Measurements from ENCODE around the gene C16orf90. TPM values are rescaled to one million over a fixed set of nuclear protein-coding genes. Genes with fewer than 3 reads are reported as not detected.

C16orf90 gene
- polyA plus RNA-seq, 1 experiment: not detected

DNA sequence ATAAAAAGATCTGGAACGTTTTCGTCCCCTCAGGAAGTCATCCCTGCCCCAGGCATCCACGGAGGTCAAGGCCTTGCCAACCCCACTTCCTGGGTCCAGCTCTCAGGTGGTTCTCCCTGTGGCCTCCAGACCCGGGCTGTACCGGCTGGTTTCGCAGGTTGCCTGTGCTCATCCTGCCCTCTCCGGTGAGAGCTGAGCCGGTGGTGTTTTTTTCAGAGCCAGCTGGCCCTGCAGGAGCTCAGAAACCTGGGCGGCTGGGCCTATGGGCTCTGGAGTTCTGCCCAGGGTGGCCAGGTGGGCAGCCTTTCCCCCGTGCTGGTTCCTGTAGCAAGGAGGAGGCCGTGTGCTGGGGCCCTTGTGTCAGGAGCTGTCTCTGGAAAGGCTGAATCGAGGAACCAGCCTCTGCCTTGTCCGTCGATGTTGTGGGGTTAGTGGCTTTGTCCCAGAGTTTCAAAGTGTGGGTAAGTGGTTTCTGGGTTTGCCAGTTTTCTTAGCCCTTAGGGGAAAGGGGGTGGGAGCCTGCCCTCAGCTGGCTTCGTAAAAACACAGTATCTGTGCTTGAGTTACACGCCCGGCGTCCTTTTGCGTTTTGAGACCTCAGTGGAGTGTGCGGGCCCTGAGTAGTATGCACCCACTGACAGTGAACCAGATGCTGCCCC, 23.6 kb downstream of the C16orf90 start:
- ChIA-PET POLR2A (interaction anchor here (1.2 kb wide), 1 partner anchor 12 kb away, joined by 3 read pairs; no protein-coding TSS in a partner anchor), CTCF (no interaction called here)
- no peak for DNase-seq (ENCODE audit: low read depth, low spot score)
- no peak overlapping the region for H3K27ac ChIP-seq (ENCODE audit: low read depth, low read length)
- H3K9me3 ChIP-seq (ENCODE audit: control insufficient read depth, insufficient read depth, low read length): peaks cover 9% of the 10 kb centered on the region
- TF ChIP-seq, protein P1, sequence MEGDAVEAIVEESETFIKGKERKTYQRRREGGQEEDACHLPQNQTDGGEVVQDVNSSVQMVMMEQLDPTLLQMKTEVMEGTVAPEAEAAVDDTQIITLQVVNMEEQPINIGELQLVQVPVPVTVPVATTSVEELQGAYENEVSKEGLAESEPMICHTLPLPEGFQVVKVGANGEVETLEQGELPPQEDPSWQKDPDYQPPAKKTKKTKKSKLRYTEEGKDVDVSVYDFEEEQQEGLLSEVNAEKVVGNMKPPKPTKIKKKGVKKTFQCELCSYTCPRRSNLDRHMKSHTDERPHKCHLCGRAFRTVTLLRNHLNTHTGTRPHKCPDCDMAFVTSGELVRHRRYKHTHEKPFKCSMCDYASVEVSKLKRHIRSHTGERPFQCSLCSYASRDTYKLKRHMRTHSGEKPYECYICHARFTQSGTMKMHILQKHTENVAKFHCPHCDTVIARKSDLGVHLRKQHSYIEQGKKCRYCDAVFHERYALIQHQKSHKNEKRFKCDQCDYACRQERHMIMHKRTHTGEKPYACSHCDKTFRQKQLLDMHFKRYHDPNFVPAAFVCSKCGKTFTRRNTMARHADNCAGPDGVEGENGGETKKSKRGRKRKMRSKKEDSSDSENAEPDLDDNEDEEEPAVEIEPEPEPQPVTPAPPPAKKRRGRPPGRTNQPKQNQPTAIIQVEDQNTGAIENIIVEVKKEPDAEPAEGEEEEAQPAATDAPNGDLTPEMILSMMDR (IDR thresholded peaks at IDR 0.05; ENCODE audit: low read depth, low read length): no peak
- H3K4me3 ChIP-seq (ENCODE audit: low read depth, low read length): no peak overlapping the region
- no peaks in the 10 kb centered on the region for H3K27me3 ChIP-seq (ENCODE audit: control insufficient read depth, insufficient read depth, low read length)

DNA sequence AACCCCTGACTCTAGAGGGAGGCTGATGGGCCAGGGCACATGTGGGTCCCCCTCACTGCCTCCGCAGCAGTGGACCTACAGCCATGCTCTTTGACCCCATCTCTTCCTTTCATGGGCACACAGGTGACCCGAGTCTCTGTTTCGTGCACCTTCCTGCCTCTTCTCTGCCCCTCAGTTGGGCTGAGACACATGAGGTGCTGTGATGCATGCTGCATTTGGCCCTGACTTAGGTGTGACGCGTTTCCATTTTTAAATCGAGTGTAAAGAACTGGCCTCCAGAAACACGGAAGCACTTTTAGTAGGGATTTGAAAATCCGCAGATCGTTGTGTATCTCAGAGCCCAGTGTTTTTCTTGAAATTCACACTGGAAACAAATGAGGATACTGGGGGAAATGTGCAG, 24.6 kb downstream of the C16orf90 start:
- ChIA-PET CTCF (no interaction called here), POLR2A (no interaction called here)
- DNase-seq (ENCODE audit: low read depth, low spot score): no peak
- Histone ChIP-seq H3K27ac (ENCODE audit: low read depth, low read length) (no peak overlapping the region), H3K27me3 (ENCODE audit: control insufficient read depth, insufficient read depth, low read length) (no peaks in the 10 kb centered on the region), H3K4me3 (ENCODE audit: low read depth, low read length) (no peak overlapping the region), H3K9me3 (ENCODE audit: control insufficient read depth, insufficient read depth, low read length) (peaks cover 9% of the 10 kb centered on the region)
- TF ChIP-seq, protein P1 (IDR thresholded peaks at IDR 0.05; ENCODE audit: low read depth, low read length): no peak

DNA sequence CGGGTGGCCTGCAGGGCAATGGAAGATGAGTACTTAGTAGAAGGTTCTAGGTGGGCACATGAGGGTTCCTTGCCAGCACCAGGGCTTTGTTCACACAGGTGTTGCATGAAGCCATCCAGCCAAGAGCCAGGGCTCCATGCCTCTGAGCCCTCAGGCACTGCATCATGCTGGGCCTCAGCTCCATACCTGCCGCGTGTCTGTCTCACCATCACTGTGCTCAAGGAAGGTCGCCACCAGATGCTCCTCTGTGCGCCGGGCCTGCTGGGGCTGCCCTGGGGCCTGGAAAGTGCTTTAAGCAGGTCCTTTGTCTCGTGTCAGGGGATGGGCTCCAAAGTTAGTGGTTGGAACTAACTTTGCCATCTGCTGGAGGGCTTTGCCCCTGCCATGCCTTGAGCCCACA, 25.6 kb downstream of the C16orf90 start:
- no peak for DNase-seq (ENCODE audit: low read depth, low spot score)
- no peaks in the 10 kb centered on the region for H3K27me3 ChIP-seq (ENCODE audit: control insufficient read depth, insufficient read depth, low read length)
- ChIA-PET POLR2A (no interaction called here), CTCF (no interaction called here)
- H3K9me3 ChIP-seq (ENCODE audit: control insufficient read depth, insufficient read depth, low read length): peaks cover 9% of the 10 kb centered on the region
- TF ChIP-seq, protein P1 (IDR thresholded peaks at IDR 0.05; ENCODE audit: low read depth, low read length): no peak
- H3K4me3 ChIP-seq (ENCODE audit: low read depth, low read length): no peak overlapping the region
- no peak overlapping the region for H3K27ac ChIP-seq (ENCODE audit: low read depth, low read length)

DNA sequence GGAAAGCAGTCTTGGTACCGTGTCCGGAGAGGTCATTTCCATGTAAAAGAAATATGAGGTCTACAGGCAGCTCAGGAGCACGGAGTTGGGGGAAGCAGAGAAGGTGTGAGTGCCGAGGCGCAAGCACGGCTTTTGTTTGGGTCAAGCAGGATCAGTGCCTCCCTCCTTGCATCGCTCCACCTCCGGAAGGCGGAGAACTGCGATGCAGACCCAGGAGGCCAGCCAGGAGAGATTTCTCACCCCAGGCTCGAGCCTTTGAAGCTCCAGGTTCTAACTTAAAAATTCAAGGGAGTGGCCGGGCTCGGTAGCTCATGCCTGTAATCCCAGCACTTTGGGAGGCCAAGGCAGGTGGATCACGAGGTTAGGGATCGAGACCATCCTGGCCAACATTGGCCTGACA, 26.8 kb downstream of the C16orf90 start:
- no peak for DNase-seq (ENCODE audit: low read depth, low spot score)
- H3K4me3 ChIP-seq (ENCODE audit: low read depth, low read length): no peak overlapping the region
- POLR2A ChIA-PET: interaction anchor here (0.5 kb wide), 1 partner anchor 12 kb away, joined by 3 read pairs; no protein-coding TSS in a partner anchor

DNA sequence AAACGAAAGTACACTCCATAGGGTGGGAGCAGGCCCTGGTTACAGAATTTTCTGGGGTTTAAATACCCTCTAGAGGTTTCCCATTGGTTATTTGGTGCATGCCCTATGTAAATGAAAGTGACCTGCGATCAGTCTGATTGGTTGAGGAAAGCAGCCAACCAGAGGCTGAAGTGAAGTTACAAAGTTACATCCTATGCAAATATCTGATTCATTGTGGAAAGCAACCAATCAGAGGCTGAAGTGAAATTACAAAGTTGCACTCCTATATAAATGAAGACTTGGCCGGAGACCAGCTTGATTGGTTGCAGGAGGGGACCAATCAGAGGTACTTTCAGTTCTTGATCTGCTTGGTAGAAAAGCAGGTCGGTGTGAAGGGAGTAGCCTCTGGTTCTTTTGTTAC, 27.4 kb downstream of the C16orf90 start:
- DNase-seq (ENCODE audit: low read depth, low spot score): no peak
- no peak overlapping the region for H3K4me3 ChIP-seq (ENCODE audit: low read depth, low read length)
- TF ChIP-seq, protein P1 (IDR thresholded peaks at IDR 0.05; ENCODE audit: low read depth, low read length): no peak
- POLR2A ChIA-PET: interaction anchor here (0.5 kb wide), 1 partner anchor 12 kb away, joined by 3 read pairs; no protein-coding TSS in a partner anchor
- H3K27me3 ChIP-seq (ENCODE audit: control insufficient read depth, insufficient read depth, low read length): no peaks in the 10 kb centered on the region
- CTCF ChIA-PET: no interaction called here
- no peak overlapping the region for H3K27ac ChIP-seq (ENCODE audit: low read depth, low read length)
- peaks cover 9% of the 10 kb centered on the region for H3K9me3 ChIP-seq (ENCODE audit: control insufficient read depth, insufficient read depth, low read length)

More for the DNA sequence above, 26.8 kb downstream of the C16orf90 start:
- Histone ChIP-seq H3K27ac (ENCODE audit: low read depth, low read length) (no peak overlapping the region), H3K9me3 (ENCODE audit: control insufficient read depth, insufficient read depth, low read length) (peaks cover 9% of the 10 kb centered on the region), H3K27me3 (ENCODE audit: control insufficient read depth, insufficient read depth, low read length) (no peaks in the 10 kb centered on the region)
- TF ChIP-seq, protein P1 (IDR thresholded peaks at IDR 0.05; ENCODE audit: low read depth, low read length): no peak
- CTCF ChIA-PET: no interaction called here

Data from AG04450 (cell line).